Kidney capillary endothelial cell (primary cell): Measurements from ENCODE around the gene PHF11.
A peak's percentile ranks its signal among the peaks of the same experiment; 100 is the strongest.
"Not testable (repeated sequence)": the region's sequence is repeated elsewhere in the genome, so short reads cannot be mapped to it uniquely, and the experiment has no call there.

Experiments
- DNase-seq: peaks from one replicate; pipeline ENCODE4 v3.0.0-alpha.2; 2018; ENCODE audit warnings: low spot score

PHF11 gene

GRCh38 chr13:49495783-49496762, at the start of gene PHF11:
Gene PHF11, plus strand, starts transcription at chr13:49495953. Its CDS starts 49 bp downstream, at chr13:49496002.
- DNase-seq = peak; percentile 89

DNA sequence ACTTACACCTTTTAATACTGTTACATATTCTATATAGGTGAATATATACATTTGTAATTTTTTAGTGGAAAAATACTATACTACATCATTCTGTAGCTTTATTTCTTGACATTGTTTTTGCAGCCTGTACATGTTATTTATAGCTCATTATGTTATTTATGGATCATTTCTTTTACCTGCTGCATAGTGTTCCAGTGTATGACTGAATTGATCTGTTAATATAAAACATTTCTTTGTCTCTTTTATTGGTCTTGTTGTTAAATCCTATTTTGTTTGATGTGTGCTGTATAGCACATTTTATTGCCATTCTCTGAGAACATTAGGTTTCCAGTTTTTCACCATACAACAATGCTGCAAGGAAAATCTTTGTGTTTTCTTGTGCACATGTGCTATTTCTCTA, 49.3 kb upstream of the PHF11 start:
- no peak for DNase-seq

- no peak for DNase-seq
Observed at GRCh38 chr13:49448753-49449152, 47.0 kb upstream of the PHF11 start.

DNA sequence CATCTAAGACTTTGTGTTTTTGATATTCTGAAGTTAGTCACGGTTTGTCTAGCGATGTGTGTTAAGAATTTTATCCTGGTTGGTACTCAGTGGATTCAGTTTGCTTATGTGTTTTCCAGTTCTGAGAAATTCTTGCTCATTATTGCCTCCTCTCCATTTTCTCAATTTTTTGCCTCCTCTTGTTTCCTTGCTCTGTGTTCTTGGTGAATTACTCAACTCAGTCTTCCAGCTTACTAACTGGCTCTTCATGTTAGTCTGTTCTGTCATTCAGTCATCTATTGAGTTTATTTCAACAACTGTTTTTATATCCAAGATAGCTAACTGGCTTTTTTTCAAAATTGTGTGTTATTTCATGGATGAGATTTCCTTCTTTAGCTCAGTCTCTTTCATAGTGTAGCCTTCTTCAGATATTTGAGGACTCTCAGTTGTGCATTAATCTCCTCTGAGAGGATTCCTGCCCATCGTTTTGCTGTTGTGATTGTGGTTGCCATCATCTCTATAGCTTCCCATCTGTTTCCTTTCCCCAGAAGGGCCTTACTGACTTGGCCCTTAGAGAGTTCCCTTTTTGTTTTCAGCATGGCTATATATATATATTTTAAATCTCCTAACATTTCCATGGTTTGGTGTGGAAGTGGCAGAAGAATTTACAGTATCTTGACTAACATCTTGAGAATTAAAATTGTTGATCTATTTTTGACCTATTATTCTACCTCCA, 45.5 kb upstream of the PHF11 start:
- no peak for DNase-seq

GRCh38 chr13:49452725-49453457, 42.9 kb upstream of the PHF11 start:
- no peak for DNase-seq

DNA sequence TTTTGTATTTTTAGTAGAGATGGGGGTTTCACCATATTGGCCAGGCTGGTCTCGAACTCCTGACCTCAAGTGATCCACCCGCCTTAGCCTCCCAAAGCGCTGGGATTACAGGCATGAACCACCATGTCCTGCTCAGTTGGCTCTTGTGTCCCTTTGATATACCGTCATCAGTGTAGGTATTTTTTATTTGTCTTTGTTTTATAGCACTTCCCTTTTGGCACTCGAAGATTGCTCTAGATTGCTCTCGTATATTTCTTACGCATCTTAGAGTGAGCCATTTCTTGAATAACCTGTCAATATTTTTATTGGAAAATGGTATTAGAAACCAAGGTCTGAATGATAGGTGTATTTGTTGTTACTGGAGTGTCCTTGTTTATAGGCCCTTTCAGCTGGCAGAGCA, 42.3 kb upstream of the PHF11 start:
- no peak for DNase-seq

DNA sequence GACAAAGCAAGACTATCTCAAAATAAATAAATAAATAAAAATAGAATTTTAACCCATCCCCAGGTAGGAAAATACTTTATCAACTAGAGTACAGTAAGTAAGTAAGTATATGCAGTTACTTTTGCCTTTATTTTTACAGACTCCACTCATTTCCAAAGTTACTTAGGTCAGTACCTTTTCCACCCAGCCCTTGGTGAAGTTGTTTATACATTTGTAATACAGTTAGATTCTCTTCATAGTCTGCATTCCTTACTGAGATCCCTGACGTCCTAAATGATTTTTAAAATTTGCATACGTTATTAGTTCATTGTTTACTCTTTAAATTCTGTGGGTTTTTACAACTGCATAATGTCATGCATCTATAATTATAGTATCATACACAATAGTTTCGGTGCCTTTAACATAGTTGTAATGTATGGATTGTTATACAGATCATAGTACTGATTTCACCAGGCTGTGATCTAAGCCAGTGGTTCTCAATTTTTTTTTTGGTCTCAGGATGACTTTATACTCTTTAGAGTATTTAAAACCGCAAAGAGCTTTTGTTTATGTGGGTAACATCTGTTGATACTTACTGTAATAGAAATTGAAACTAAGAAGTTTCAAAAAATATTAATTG, 41.3 kb upstream of the PHF11 start:
- DNase-seq = no peak

- DNase-seq = no peak
Observed at GRCh38 chr13:49455007-49455398, 40.8 kb upstream of the PHF11 start.

DNA sequence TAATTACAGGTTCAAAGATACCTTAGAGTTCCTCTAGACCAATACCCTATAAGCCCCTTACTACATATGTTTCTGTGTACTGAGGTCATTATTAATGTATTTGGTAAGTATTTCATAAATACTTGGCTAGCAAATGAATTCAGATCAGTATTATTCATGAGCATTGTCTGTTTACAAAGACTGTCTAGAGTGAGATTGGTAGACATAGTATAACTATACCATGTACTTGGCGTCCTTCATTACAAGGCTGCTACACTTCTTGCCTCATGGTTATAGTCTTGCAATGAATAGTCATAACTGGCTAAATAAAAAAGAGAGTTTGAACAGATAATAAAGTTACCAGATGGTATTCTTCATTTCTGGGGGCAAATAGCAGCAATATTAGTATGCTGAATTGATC, 39.6 kb upstream of the PHF11 start:
- DNase-seq = no peak

- no peak for DNase-seq
Observed at GRCh38 chr13:49457221-49457620, 38.5 kb upstream of the PHF11 start.

DNA sequence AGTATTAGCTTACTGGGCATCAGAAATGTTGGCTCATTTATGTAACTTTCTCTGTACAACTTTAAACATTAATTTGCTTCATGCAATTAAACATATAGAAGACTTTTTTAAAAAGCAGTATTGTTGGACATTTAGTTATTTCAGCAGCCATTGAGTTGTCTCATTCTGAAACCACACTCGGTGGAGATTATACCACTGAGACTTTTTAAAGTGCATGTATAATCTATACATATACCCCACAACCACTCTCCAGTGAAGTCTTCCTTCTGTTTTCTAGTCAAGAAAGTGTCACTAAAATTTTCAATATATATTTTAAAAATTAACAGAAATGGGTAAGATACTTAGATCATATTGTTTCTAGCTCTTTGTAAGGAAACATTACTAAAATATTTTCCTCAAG, 36.2 kb upstream of the PHF11 start:
- no peak for DNase-seq

GRCh38 chr13:49464085-49464484, 31.7 kb upstream of the PHF11 start:
- DNase-seq = no peak

DNA sequence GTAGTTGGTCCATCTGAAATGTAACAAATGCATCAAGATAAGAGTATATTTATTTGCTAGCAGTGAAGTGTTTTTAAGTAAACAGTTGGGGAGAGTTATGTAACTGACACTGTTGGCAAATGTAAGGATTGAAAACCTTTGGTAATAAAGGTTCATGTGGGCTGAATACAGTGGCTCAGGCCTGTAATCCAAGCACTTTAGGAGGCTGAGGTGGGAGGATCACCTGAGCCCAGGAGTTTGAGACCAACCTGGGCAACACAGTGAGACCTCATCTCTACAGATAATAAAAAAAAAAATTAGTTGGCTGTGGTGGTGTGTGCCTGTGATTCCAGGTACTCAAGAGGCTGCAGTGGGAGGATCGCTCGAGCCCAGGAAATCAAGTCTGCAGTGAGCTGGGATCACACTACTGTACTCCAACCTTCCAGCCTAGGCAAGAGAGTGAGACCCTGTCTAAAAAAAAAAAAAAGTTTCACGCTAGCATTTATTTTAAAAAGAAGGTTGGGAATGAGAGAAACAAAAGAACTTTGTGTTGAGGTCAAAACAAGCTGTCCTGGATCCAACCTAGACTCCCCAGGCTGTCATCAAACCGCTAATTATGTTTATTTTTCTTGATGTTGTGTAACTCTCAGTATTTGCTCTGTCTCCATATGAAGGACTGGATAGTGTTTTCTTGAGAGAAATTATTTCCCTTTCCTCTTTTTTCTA, 31.0 kb upstream of the PHF11 start:
- no peak for DNase-seq

DNA sequence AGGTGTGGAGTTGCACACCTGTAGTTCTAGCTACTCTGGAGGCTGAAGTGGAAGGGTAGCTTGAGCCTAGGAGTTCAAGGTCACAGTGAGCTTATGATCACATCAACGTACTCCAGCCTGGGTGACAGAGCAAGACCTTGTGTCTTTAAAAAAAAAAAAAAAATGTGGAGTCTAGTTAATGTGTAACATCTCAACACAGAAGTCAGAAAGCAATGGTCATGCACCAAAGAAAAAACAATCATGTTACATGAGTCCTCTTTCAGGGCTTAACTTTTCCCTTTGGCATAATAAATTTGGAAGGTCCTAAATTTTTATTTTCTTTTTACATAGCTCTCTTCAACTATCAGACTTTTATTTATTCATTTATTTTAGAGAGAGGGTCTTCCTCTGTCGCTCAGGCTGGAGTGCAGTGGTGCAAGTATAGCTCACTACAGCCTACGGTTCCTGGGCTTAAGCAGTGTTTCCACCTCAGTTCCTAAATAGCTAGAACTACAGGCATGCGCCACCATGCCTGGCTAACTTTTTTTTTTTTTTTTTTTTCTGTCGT, 29.4 kb upstream of the PHF11 start:
- DNase-seq = no peak

- no peak for DNase-seq
Observed at GRCh38 chr13:49472186-49472585, 23.6 kb upstream of the PHF11 start.

- no peak for DNase-seq
Observed at GRCh38 chr13:49476529-49476928, 19.2 kb upstream of the PHF11 start.

- DNase-seq = no peak
Observed at GRCh38 chr13:49481788-49482187, 14.0 kb upstream of the PHF11 start.

GRCh38 chr13:49488563-49488962, 7.2 kb upstream of the PHF11 start:
- DNase-seq = no peak

DNA sequence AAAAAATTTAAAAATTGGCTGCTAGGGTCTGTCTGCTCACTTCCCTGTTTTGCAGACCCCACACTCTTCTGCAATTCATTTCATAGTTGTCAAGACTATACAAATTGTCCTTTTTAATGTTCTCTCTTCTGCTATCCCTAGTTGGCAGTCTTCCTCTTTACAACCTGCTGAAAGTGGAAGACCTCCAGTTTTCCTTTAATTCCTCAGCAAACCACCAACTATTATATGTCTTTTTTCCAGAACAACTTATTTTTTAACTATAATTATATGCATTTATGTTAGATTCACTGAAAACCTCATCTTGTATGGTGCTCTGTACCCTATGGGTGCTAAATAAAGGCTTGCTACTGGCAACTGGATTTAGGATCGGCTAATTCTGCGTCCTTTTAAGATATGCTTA, 1.1 kb upstream of the PHF11 start:
- no peak for DNase-seq

DNA sequence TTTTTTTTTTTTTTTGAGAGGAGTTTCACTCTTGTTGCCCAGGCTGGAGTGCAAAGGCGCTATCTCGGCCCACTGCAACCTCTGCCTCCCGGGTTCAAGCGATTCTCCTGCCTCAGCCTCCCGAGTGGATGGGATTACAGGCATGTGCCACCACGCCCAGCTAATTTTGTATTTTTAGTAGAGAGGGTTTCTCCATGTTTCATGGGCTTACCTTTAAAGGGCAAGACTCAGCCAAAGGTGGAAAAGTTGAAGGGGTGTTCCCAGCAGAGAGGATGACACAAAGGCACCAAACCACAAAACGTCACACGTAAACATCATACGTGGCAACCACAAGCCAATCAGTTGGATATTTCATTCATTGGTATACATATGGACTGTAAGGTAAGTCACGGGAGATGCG, 1.1 kb downstream of the PHF11 start:
- not testable (repeated sequence) for DNase-seq

DNA sequence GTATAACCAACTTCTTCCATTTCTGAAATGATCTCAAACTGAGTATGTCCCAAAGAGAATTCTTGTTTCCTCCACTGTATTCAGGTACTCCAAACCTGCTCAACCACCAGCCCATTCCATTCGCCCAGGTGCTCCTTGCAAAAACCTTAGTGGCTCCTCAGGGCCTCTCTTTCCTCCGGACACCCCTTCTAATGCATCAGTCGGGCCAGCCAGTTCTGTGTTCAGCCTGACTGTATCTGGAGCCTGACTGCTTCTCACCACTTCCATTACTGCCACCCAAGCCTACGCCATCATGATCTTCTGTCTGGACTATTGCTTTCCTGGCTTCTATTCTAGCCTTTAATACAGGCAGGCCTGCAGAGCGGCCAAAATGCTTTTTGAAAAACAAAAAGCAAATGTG, 1.5 kb downstream of the PHF11 start:
- no peak for DNase-seq
